ENCODE results near the gene ACSM2B. TPM values are rescaled to one million over a fixed set of nuclear protein-coding genes. Genes with fewer than 3 reads are reported as not detected.

ACSM2B gene
- total RNA-seq, 1 experiment from 2014 or later = not detected

DNA sequence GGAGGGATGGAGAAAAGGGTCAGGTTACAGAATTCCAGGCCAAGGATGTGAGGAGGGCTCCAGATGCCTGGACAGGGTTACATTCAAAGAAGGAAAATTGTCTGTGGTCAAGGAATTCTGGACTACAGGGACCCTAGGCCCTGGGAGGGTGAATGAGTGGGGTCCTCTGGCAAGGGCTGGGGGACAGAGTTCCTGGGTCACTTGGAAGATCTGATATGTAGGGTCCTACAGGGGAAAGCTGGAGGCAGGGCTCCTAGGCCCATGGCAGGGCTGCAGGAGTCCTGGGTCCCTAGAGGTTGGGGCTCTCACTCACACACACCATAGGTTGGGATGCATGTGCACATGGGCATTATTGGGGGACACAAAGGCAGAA, 46.3 kb upstream of the ACSM2B start:
- Histone ChIP-seq H3K36me3 (ENCODE audit: control insufficient read depth in 1 of 2, insufficient read depth in 2 of 2, low read length in 2 of 2) (no peaks in the 10 kb centered on the region), H3K4me1 (ENCODE audit: control insufficient read depth in 1 of 2, insufficient read depth in 2 of 2, low read length in 2 of 2) (no peaks in the 10 kb centered on the region), H3K9me2 (ENCODE audit: insufficient read depth) (no peaks in the 10 kb centered on the region), H2AFZ (ENCODE audit: low read depth, low read length, poor library complexity, severe bottlenecking) (no peak overlapping the region), H3K9me3 (ENCODE audit: control insufficient read depth in 1 of 2, insufficient read depth in 1 of 2, low read depth in 1 of 2, low read length in 2 of 2) (no peaks in the 10 kb centered on the region), H3K4me2 (ENCODE audit: low read length) (no peak overlapping the region), H3K79me2 (ENCODE audit: insufficient read depth, low read length) (no peaks in the 10 kb centered on the region), H4K20me1 (ENCODE audit: insufficient read depth) (no peaks in the 10 kb centered on the region), H3K4me3 (replicated peaks in 1 of 2; ENCODE audit: low read depth in 1 of 2, low read length in 2 of 2) (no peak overlapping the region), H3K9ac (ENCODE audit: low read length) (no peak overlapping the region), H3K27me3 (ENCODE audit: insufficient read depth, low read length) (peaks cover 25% of the 10 kb centered on the region), H3K27ac (ENCODE audit: low read depth, low read length) (no peak overlapping the region)
- ChIA-PET RAD21 (ENCODE audit: low non-redundant PET in 1 of 2, low total read pairs in 2 of 2, uncharacterized antibody in 2 of 2, unreplicated experiment in 2 of 2) (no interaction called here), POLR2A (no interaction called here), CTCF (no interaction called here)
- no peak for DNase-seq (ENCODE audit: low read depth, low spot score)
- no peak for ATAC-seq
- no TSS peak for BruUV-seq (replicated peaks)
- TF ChIP-seq, protein P1, sequence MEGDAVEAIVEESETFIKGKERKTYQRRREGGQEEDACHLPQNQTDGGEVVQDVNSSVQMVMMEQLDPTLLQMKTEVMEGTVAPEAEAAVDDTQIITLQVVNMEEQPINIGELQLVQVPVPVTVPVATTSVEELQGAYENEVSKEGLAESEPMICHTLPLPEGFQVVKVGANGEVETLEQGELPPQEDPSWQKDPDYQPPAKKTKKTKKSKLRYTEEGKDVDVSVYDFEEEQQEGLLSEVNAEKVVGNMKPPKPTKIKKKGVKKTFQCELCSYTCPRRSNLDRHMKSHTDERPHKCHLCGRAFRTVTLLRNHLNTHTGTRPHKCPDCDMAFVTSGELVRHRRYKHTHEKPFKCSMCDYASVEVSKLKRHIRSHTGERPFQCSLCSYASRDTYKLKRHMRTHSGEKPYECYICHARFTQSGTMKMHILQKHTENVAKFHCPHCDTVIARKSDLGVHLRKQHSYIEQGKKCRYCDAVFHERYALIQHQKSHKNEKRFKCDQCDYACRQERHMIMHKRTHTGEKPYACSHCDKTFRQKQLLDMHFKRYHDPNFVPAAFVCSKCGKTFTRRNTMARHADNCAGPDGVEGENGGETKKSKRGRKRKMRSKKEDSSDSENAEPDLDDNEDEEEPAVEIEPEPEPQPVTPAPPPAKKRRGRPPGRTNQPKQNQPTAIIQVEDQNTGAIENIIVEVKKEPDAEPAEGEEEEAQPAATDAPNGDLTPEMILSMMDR (IDR thresholded peaks at IDR 0.05 in 2 of 3, conservative IDR thresholded peaks at IDR 0.05 in 1 of 3; ENCODE audit: borderline replicate concordance in 1 of 3, insufficient read depth in 1 of 3, low read depth in 2 of 3, low read length in 2 of 3) = no peak
- TF ChIP-seq, protein P2, sequence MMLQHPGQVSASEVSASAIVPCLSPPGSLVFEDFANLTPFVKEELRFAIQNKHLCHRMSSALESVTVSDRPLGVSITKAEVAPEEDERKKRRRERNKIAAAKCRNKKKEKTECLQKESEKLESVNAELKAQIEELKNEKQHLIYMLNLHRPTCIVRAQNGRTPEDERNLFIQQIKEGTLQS (IDR thresholded peaks at IDR 0.05) = no peak
- TF ChIP-seq, protein P3, sequence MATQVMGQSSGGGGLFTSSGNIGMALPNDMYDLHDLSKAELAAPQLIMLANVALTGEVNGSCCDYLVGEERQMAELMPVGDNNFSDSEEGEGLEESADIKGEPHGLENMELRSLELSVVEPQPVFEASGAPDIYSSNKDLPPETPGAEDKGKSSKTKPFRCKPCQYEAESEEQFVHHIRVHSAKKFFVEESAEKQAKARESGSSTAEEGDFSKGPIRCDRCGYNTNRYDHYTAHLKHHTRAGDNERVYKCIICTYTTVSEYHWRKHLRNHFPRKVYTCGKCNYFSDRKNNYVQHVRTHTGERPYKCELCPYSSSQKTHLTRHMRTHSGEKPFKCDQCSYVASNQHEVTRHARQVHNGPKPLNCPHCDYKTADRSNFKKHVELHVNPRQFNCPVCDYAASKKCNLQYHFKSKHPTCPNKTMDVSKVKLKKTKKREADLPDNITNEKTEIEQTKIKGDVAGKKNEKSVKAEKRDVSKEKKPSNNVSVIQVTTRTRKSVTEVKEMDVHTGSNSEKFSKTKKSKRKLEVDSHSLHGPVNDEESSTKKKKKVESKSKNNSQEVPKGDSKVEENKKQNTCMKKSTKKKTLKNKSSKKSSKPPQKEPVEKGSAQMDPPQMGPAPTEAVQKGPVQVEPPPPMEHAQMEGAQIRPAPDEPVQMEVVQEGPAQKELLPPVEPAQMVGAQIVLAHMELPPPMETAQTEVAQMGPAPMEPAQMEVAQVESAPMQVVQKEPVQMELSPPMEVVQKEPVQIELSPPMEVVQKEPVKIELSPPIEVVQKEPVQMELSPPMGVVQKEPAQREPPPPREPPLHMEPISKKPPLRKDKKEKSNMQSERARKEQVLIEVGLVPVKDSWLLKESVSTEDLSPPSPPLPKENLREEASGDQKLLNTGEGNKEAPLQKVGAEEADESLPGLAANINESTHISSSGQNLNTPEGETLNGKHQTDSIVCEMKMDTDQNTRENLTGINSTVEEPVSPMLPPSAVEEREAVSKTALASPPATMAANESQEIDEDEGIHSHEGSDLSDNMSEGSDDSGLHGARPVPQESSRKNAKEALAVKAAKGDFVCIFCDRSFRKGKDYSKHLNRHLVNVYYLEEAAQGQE (IDR thresholded peaks at IDR 0.05; ENCODE audit: low read depth) = no peak
- TF ChIP-seq RAD21 (IDR thresholded peaks at IDR 0.05; ENCODE audit: low read depth) = no peak
- no peak for TF ChIP-seq TCF7L2 (IDR thresholded peaks at IDR 0.05; ENCODE audit: borderline replicate concordance, extremely low read depth, insufficient read depth, insufficient read length)
- intact Hi-C loops (cut with micrococcal nuclease) = no loop called here
